PC-9 (cell line): ENCODE results near the gene MYO16. TPM values are rescaled to one million over a fixed set of nuclear protein-coding genes. Genes with fewer than 3 reads are reported as not detected.
A peak's percentile ranks its signal among the peaks of the same experiment; 100 is the strongest.

Experiments
- BruUV-seq: library from RNA; stranded (reverse); fragments of 400-500 nt; replicated peaks from 2 replicates; lab custom pipeline; 2021; lab: Mats Ljungman, UMichigan
- CTCF ChIA-PET: fragments of 300-600 bp; sonication (Branson Sonifier 250); formaldehyde crosslinking; loops from one replicate; lab custom pipeline; 2022; ENCODE audit warnings: antibody characterized with exemption; lab: Charles Lee
- POLR2A ChIA-PET: fragments of 300-600 bp; sonication (Branson Sonifier 250); formaldehyde crosslinking; loops from one replicate; lab custom pipeline; 2022; ENCODE audit warnings: antibody characterized with exemption; ENCODE audit not compliant: unreplicated experiment; lab: Charles Lee
- DNase-seq, 2 experiments: peaks; one replicate each; pipeline versions ENCODE4 v3.0.0 to v3.0.0-alpha.2; 2015 to 2022; ENCODE audit warnings: mixed read lengths in 1 of 2
- H2AFZ ChIP-seq: fragments of 200-600 bp; sonication (generic); 2 replicates; pipeline ENCODE4 v1.8.1; 2017; ENCODE audit warnings: antibody characterized with exemption
- H3F3A ChIP-seq: fragments of 200-600 bp; sonication (generic); 2 replicates; pipeline ENCODE4 v1.8.1; 2017; ENCODE audit warnings: antibody characterized with exemption, mild to moderate bottlenecking, low read depth; ENCODE audit not compliant: insufficient read depth
- H3K27ac ChIP-seq: fragments of 200-600 bp; sonication (generic); 2 replicates; pipeline ENCODE4 v1.6.1; 2016; ENCODE audit warnings: mixed run types
- H3K27me3 ChIP-seq: fragments of 200-600 bp; sonication (generic); 2 replicates; pipeline ENCODE4 v1.6.1; 2016; ENCODE audit warnings: low read depth, mixed run types; ENCODE audit not compliant: insufficient read depth
- H3K36me3 ChIP-seq: fragments of 200-600 bp; sonication (generic); 2 replicates; pipeline ENCODE4 v1.6.1; 2016; ENCODE audit warnings: low read depth, mixed run types
- H3K4me1 ChIP-seq: fragments of 200-600 bp; sonication (generic); replicated peaks from 2 replicates; pipeline ENCODE4 v1.6.1; 2016; ENCODE audit warnings: mixed run types; ENCODE audit not compliant: insufficient read depth
- H3K4me2 ChIP-seq: fragments of 200-600 bp; sonication (generic); 2 replicates; pipeline ENCODE4 v1.6.1; 2017; ENCODE audit warnings: mixed run types
- H3K4me3 ChIP-seq: fragments of 200-600 bp; sonication (generic); 2 replicates; pipeline ENCODE4 v1.6.1; 2016; ENCODE audit warnings: mixed run types
- H3K79me2 ChIP-seq: fragments of 200-600 bp; sonication (generic); 2 replicates; pipeline ENCODE4 v1.6.1; 2017; ENCODE audit warnings: low read depth, mixed run types
- H3K9me2 ChIP-seq: fragments of 200-600 bp; sonication (generic); 2 replicates; pipeline ENCODE4 v1.8.1; 2017; ENCODE audit warnings: mild to moderate bottlenecking; ENCODE audit not compliant: insufficient read depth
- H3K9me3 ChIP-seq: fragments of 200-600 bp; sonication (generic); 2 replicates; pipeline ENCODE4 v1.8.1; 2016; ENCODE audit warnings: low read depth; ENCODE audit not compliant: insufficient read depth
- H4K20me1 ChIP-seq: fragments of 200-600 bp; sonication (generic); 2 replicates; pipeline ENCODE4 v1.8.1; 2017; ENCODE audit not compliant: insufficient read depth
- EZH2 ChIP-seq: fragments of 200-600 bp; sonication (generic); IDR thresholded peaks from 2 replicates; pipeline ENCODE4 v1.8.0; 2017; ENCODE audit warnings: antibody characterized with exemption, low read depth
- intact Hi-C: fragments of 100-400 bp; cut with micrococcal nuclease; formaldehyde crosslinking; loops from one replicate; pipeline ENCODE4 v1.10.0; 2022; ENCODE audit not compliant: unreplicated experiment
- total RNA-seq: library from RNA; stranded (reverse); gene quantifications from 2 replicates; pipeline ENCODE4 v1.2.3, GENCODE V29; 2021
- TF ChIP-seq, protein P1 (sequence below): fragments of 200-600 bp; sonication (generic); conservative IDR thresholded peaks from 2 replicates; pipeline ENCODE4 v1.6.1; 2017; ENCODE audit warnings: mixed run types, antibody characterized with exemption, mild to moderate bottlenecking, moderate library complexity

Gene MYO16
- total RNA-seq, 1 experiment from 2014 or later = 0.59 TPM

DNA sequence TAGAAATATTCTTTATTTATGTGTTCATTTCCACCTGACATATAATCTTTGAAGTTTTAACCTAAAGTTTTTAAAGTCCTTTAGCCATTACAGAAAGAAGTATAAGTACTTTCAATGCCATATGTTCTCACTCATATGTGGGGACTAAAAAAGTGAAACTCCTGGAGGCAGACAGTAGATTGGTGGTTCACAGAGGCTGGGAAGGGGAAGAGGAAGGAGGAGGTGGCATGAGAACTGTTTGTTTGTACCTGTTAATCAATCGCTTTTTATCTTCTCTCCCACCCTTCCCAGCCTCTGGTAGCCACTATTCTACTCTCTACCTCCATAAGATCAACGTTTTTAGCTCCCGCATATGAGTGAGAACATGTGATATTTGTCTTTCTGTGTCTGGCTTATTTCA lies 131.1 kb downstream of the MYO16 start:
- Histone ChIP-seq H4K20me1 (no peaks in the 10 kb centered on the region), H3K27ac (no peak overlapping the region), H3K27me3 (no peaks in the 10 kb centered on the region), H3F3A (no peaks in the 10 kb centered on the region), H2AFZ (no peak overlapping the region), H3K9me3 (0 out of 2 replicates have a peak, but pooled peaks cover 5% of the 10 kb centered on the region), H3K4me3 (no peak overlapping the region), H3K79me2 (no peaks in the 10 kb centered on the region), H3K36me3 (no peaks in the 10 kb centered on the region), H3K4me1 (peaks cover 9% of the 10 kb centered on the region), H3K4me2 (no peak overlapping the region), H3K9me2 (no peaks in the 10 kb centered on the region)
- DNase-seq = no peak
- ChIA-PET CTCF (no interaction called here), POLR2A (no interaction called here)
- intact Hi-C loops = no loop called here
- no TSS peak for BruUV-seq
- TF ChIP-seq, protein P1, sequence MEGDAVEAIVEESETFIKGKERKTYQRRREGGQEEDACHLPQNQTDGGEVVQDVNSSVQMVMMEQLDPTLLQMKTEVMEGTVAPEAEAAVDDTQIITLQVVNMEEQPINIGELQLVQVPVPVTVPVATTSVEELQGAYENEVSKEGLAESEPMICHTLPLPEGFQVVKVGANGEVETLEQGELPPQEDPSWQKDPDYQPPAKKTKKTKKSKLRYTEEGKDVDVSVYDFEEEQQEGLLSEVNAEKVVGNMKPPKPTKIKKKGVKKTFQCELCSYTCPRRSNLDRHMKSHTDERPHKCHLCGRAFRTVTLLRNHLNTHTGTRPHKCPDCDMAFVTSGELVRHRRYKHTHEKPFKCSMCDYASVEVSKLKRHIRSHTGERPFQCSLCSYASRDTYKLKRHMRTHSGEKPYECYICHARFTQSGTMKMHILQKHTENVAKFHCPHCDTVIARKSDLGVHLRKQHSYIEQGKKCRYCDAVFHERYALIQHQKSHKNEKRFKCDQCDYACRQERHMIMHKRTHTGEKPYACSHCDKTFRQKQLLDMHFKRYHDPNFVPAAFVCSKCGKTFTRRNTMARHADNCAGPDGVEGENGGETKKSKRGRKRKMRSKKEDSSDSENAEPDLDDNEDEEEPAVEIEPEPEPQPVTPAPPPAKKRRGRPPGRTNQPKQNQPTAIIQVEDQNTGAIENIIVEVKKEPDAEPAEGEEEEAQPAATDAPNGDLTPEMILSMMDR = no peak
- no peak for TF ChIP-seq EZH2

DNA sequence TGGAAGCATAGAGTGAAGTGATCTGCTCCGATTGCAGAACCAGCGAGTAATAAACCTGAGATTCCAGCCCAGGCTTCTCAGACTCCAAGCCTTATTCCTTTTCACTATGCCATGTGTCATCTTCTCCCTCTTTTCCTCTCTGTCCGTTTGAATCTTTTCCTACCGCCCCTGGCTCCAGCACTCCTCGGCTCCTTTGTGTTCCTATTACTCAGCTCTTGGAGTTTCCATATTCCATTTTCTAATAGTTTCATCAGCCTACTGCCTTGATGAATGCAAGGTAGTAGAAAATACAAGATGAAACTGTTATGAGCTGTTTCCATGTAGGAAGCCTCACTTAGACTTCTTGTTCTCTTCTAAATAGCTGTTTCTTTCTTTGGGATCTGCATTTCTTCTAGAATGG lies 138.6 kb downstream of the MYO16 start:
- CTCF ChIA-PET = no interaction called here
- Histone ChIP-seq H4K20me1 (no peaks in the 10 kb centered on the region), H3K4me3 (no peak overlapping the region), H3K4me2 (no peak overlapping the region), H3F3A (peaks cover 11% of the 10 kb centered on the region; the same call in 1 of the 2 replicates), H3K79me2 (no peaks in the 10 kb centered on the region), H3K27me3 (no peaks in the 10 kb centered on the region), H3K4me1 (peaks cover 25% of the 10 kb centered on the region), H3K9me3 (no peaks in the 10 kb centered on the region), H3K36me3 (no peaks in the 10 kb centered on the region), H3K9me2 (no peaks in the 10 kb centered on the region), H2AFZ (no peak overlapping the region), H3K27ac (no peak overlapping the region)
- intact Hi-C loops = no loop called here
- TF ChIP-seq EZH2 = no peak
- no TSS peak for BruUV-seq
- DNase-seq = no peak
- POLR2A ChIA-PET = no interaction called here

DNA sequence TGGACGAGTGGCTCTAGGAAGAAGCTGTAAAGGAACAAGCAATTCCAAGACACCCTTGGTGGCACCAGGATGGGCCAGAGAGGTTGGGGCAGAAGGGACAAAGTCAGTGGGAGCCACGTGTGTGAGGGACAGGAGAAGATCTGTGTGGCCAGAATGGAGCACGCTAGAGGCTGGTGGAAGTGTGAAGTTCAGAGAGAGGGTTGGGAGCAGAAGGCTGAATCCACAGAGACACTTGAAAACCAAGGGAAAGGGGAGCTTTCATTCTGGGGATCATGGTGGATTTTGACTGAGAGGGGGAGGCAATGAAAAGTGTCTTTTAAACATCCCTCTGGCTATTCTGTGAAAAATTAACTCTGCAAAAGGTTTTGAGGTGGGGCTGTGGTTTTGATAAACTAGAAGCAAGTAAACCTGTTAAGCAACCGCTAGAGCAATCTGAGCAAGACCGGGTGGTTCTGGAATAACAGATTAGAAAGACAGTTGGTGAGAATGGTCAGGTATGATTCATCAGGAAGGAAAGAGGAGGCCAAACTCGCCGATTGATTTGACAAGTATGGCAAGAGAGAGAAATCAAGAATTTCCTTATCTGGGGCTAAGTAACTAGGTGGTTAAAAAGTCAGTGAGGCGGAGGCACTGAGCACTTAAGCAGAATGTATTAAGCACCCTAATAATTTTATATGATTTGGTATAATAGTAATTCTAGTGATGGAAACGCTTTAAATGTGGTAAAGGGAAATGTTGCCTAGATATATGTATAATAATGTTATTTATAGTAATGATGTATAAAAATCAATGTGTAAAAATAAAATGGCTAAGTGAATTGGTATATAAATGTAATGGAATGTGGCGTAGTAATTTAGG lies 140.0 kb downstream of the MYO16 start:
- Histone ChIP-seq H3K27me3 (no peaks in the 10 kb centered on the region), H3K79me2 (no peaks in the 10 kb centered on the region), H4K20me1 (no peaks in the 10 kb centered on the region), H3K4me1 (peaks cover 25% of the 10 kb centered on the region), H2AFZ (peak overlapping the region; percentile 44), H3K4me3 (peak overlapping the region; percentile 31; the same call in 1 of the 2 replicates), H3K9me3 (no peaks in the 10 kb centered on the region), H3K9me2 (no peaks in the 10 kb centered on the region), H3K36me3 (no peaks in the 10 kb centered on the region), H3F3A (peaks cover 11% of the 10 kb centered on the region; the same call in 1 of the 2 replicates), H3K4me2 (peak overlapping the region; percentile 67), H3K27ac (peak overlapping the region; percentile 69)
- ChIA-PET POLR2A (no interaction called here), CTCF (no interaction called here)
- intact Hi-C loops = no loop called here
- peak; percentile 3 to 93 for DNase-seq
- TF ChIP-seq, protein P1 = no peak
- no peak for TF ChIP-seq EZH2
- BruUV-seq = no TSS peak
